ENCODE measurements around the gene PSMB1. TPM values are rescaled to one million over a fixed set of nuclear protein-coding genes. Genes with fewer than 3 reads are reported as not detected.
"Not testable (repeated sequence)": the region's sequence is repeated elsewhere in the genome, so short reads cannot be mapped to it uniquely, and the experiment has no call there.

PSMB1 gene
- total RNA-seq, 1 experiment from 2014 or later: 922 TPM

DNA sequence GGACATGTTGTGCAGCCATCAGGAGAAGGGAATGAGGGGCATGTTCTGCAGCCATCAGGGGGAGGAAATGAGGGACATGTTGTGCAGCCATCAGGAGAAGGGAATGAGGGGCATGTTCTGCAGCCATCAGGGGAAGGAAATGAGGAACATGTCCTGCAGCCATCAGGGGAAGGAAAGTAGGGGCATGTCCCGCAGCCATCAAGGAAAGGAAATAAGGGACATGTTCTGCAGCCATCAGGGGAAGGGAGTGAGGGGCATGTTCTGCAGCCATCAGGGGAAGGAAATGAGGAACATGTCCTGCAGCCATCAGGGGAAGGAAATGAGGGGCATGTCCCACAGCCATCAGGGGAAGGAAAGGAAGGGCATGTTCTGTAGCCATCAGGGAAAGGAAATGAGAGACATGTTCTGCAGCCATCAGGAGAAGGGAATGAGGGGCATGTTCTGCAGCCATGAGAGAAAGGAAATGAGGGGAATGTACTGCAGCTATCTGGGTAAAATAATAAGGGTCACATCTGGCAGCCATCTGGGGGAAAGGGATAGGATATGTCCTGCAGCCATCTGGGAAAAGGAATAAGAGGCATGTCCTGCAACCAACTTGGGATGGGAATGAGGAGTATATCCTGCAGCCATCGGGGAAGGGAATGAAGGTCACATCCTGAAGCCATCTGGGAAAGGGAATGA, 50.2 kb downstream of the PSMB1 start:
- not testable (repeated sequence) for DNase-seq (ENCODE audit: low read depth)

DNA sequence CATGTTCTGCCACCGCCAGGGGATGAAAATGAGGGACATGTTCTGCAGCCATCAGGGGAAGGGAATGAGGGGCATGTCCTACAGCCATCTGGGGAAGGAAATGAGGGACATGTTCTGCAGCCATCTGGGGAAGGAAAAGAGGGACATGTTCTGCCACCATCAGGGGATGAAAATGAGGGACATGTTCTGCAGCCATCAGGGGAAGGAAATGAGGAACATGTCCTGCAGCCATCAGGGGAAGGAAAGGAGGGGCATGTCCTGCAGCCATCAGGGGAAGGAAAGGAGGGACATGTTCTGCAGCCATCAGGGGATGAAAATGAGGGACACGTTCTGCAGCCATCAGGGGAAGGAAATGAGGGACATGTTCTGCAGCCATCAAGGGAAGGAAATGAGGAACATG, 50.8 kb downstream of the PSMB1 start:
- not testable (repeated sequence) for DNase-seq (ENCODE audit: low read depth)

DNA sequence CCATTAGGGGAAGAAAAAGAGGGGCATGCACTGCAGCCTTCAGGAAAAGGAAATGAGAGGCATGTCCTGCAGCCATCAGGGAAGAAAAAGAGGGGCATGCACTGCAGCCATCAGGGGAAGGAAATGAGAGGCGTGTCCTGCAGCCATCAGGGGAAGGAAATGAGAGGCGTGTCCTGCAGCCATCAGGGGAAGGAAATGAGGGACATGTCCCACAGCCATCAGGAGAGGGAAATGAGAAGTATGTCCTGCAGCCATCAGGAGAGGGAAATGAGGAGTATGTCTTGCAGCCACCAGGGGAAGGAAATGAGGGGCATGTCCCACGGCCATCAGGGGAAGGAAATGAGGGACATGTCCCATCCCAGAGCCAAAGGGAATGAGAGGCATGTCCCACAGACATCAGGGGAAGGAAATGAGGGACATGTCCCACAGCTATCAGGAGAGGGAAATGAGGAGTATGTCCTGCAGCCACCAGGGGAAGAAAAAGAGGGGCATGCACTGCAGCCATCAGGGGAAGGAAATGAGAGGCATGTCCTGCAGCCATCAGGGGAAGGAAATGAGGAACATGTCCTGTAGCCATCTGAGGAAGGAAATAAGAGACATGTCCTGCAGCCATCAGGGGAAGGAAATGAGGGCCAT, 52.0 kb downstream of the PSMB1 start:
- DNase-seq (ENCODE audit: low read depth): no peak

DNA sequence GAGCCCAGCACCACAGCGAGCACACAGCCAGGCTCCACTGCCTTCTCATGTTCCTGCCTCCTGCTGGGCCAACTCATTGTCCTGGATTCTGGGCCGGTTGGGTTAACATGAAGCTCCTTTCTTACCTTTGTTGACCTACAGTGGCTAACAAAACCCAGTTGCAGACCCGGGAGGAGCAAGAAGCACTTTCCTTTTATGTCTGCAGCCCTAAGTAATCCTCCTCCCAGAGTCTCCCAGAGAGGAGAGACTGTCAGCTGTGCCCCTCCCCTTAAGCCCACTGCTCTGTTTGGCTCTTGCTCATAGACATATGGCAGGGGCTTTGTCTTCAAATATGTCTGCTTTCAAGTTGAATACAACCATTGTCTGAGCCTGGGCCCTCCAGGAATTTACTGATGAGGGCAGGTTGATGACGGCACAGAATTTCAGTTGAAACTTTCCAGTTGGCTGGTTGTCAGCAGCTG, 55.2 kb downstream of the PSMB1 start:
- no peak for DNase-seq (ENCODE audit: low read depth)

DNA sequence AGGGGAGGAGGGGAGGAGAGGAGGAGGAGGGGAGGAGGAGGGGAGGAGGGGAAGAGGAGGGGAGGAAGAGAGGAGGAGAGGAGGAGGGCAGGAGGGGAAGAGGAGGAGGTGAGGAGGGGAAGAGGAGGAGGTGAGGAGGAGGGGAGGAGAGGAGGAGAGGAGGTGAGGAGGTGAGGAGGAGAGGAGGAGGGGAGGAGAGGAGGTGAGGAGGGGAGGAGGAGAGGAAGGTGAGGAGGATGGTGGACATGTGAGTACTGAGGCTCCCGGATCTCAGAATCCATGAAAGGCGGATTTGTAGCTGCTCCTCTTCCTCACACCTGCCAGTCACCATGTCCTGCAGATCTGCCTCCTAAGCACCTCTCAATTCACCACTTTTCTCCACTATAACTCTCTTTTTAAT, 59.8 kb downstream of the PSMB1 start:
- DNase-seq (ENCODE audit: low read depth): no peak

DNA sequence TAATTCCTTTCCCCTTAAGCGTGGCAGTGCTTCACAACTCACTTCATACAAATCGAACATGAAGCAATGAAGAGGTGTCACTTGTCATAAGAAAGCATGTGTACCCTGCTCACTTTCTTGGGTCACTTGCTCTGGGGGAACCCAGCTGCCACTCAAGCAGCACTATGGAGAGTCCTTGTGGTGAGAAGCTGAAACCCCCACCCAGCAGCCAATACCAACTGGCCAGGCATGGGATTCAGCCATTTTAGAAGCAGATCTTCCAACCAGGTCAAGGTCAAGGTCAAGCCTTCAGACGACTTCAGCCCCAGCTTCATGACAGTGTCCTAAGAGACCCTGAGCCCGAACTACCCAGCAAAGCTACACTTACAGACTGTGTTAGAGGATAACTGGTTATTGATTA, 62.8 kb downstream of the PSMB1 start:
- no peak for DNase-seq (ENCODE audit: low read depth)

DNA sequence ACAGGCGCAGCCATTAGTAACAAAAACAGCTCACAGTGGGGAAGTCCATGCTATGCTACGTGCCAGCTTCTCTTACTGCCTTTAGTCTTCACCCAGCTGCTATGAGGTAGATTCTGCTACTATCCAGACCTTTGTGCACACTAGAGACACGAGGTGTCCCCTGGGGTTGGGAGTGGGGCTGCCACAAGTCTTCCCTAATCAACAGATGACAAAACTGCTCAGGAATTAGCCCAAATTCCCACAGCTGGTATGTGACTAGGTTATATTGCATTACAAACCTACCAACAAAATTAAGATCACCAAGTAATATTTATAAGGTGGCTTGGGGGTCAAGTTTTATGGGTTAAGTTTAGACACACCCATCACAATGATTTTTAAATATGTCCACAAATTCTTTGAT, 63.3 kb downstream of the PSMB1 start:
- no peak for DNase-seq (ENCODE audit: low read depth)

DNA sequence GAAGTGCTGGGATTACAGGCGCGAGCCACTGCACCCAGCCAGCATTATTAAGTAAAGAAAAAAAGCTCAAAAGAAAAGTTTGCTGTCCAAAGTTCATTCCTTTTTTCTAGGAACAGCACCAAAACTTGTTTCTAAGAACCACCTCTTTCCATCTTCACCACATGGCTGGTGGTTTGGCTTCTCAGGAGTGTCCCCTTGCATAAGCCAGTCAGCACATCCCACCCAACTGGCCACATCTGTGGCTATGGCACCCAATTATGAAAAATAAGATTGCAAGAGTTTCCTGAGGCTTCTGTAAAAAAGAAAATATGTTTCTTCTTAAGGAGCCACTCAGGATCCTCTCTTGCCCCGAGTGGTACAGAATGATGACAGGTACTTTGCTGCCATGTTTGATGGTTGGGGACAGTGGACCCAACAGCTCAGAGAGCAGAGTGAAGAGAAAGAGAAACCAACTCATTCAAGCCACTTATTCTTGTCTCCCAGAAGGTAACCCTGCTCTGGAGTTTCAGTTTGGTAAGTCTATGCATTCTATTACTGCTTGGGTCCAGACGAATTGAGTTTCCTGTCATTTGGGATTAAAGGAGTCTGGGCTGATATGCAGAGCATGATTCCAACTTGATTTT, 65.3 kb downstream of the PSMB1 start:
- no peak for DNase-seq (ENCODE audit: low read depth)

DNA sequence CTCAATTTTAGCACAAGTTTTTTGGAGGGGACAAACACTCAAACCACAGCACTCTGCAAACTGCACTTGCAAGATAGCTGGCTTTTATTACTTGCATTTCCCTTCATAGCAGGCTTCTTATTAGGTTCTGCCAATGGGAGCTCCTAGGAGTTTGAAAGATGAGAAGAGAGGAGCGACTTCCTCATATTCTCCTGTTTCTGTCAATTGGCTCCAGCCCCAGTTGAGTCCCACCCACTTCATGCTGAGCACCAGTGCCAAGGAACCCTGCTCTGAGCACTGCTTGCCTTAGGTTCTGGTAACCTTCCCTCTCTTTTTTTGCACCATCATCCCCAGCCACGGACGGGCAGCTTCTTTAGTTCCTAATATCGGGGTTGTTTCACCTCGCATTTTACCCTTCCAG, 67.9 kb downstream of the PSMB1 start:
- DNase-seq (ENCODE audit: low read depth): no peak

Other genes with a start within 250 kb of the PSMB1 start
- 6.9 and 16.1 TPM in 2 replicates for gene FAM120B, start 246.5 kb downstream of the PSMB1 start, total RNA-seq (2014; rRNA removed; shearing (Covaris generic))
- gene TBP, start 1.1 kb upstream of the PSMB1 start, total RNA-seq (2014; rRNA removed; shearing (Covaris generic)): 22.9 and 24.5 TPM in 2 replicates
- 114 and 126 TPM in 2 replicates for gene PDCD2, start 31.3 kb upstream of the PSMB1 start, total RNA-seq (2014; rRNA removed; shearing (Covaris generic))

Measured in M059J (cell line).